ENCODE measurements around the gene CDH2. TPM values are rescaled to one million over a fixed set of nuclear protein-coding genes. Genes with fewer than 3 reads are reported as not detected.

The CDH2 gene
- total and polyA plus RNA-seq, 4 donors: 14.2 to 49.5 (median 26.4) TPM

GRCh38 chr18:28081516-28081915 lies 95.4 kb downstream of the CDH2 start:
- no peaks in the 10 kb centered on the region for H3K36me3 ChIP-seq (ENCODE audit: control insufficient read depth in 4 of 4, insufficient read depth in 3 of 4, low read depth in 1 of 4, low read length in 3 of 4)
- no peak for DNase-seq (ENCODE audit: low spot score)
- H3K9me3 ChIP-seq (ENCODE audit: control insufficient read depth in 4 of 4, low read length in 3 of 4): no peaks in the 10 kb centered on the region
- H3K9ac ChIP-seq (ENCODE audit: low read depth in 1 of 2, low read length in 2 of 2): no peak overlapping the region
- 93% methylated on average over 2 of the region's 2 CpGs for WGBS
- no peak for TF ChIP-seq RAD21 (IDR thresholded peaks at IDR 0.05)
- no peak for TF ChIP-seq NR2F2 (IDR thresholded peaks at IDR 0.05)
- TF ChIP-seq FOXA1 (IDR thresholded peaks at IDR 0.05): no peak
- no peak for TF ChIP-seq GABPA (IDR thresholded peaks at IDR 0.05 in 1 of 2, conservative IDR thresholded peaks at IDR 0.05 in 1 of 2)
- TF ChIP-seq TAF1 (conservative IDR thresholded peaks at IDR 0.05): no peak
- no peak for TF ChIP-seq EGR1 (IDR thresholded peaks at IDR 0.05; ENCODE audit: low read depth in 2 of 2)
- TF ChIP-seq ATF3 (IDR thresholded peaks at IDR 0.05): no peak
- no peak for TF ChIP-seq SP1 (IDR thresholded peaks at IDR 0.05)
- TF ChIP-seq JUND (IDR thresholded peaks at IDR 0.05): no peak
- no peak for TF ChIP-seq MAX (IDR thresholded peaks at IDR 0.05)
- no peak for TF ChIP-seq YY1 (IDR thresholded peaks at IDR 0.05)
- TF ChIP-seq REST (IDR thresholded peaks at IDR 0.05): no peak
- no peaks in the 10 kb centered on the region for H3K27me3 ChIP-seq (ENCODE audit: control insufficient read depth in 4 of 4, insufficient read depth in 4 of 4, low read length in 3 of 4)
- H3K4me1 ChIP-seq (ENCODE audit: control insufficient read depth in 4 of 4, insufficient read depth in 4 of 4, low read length in 3 of 4): peaks cover 3 to 21% (median 7%) of the 10 kb centered on the region in 4 donors
- H3K27ac ChIP-seq (ENCODE audit: low read depth in 1 of 2, low read length in 2 of 2): no peak overlapping the region
- no peak overlapping the region for H3K4me3 ChIP-seq (ENCODE audit: low read depth in 1 of 3, low read length in 3 of 3)

- H3K9ac ChIP-seq (ENCODE audit: low read depth in 1 of 2, low read length in 2 of 2): no peak overlapping the region
- no peaks in the 10 kb centered on the region for H3K36me3 ChIP-seq (ENCODE audit: control insufficient read depth in 4 of 4, insufficient read depth in 3 of 4, low read depth in 1 of 4, low read length in 3 of 4)
- H3K4me1 ChIP-seq (ENCODE audit: control insufficient read depth in 4 of 4, insufficient read depth in 4 of 4, low read length in 3 of 4): peaks cover 0 to 15% (median 3%) of the 10 kb centered on the region in 4 donors
- WGBS: 88% methylated on average over 1 of the region's 1 CpG
- no peak overlapping the region for H3K4me3 ChIP-seq (ENCODE audit: low read depth in 1 of 3, low read length in 3 of 3)
- H3K27me3 ChIP-seq (ENCODE audit: control insufficient read depth in 4 of 4, insufficient read depth in 4 of 4, low read length in 3 of 4): no peaks in the 10 kb centered on the region
- no peak overlapping the region for H3K27ac ChIP-seq (ENCODE audit: low read depth in 1 of 2, low read length in 2 of 2)
- TF ChIP-seq TAF1 (conservative IDR thresholded peaks at IDR 0.05) (no peak), REST (IDR thresholded peaks at IDR 0.05) (no peak), HNF4G (IDR thresholded peaks at IDR 0.05) (no peak), GABPA (IDR thresholded peaks at IDR 0.05 in 1 of 2, conservative IDR thresholded peaks at IDR 0.05 in 1 of 2) (no peak), NR2F2 (IDR thresholded peaks at IDR 0.05) (no peak), CTCF (IDR thresholded peaks at IDR 0.05; ENCODE audit: low read depth, low read length, missing input control) (no peak), RAD21 (IDR thresholded peaks at IDR 0.05) (no peak), RXRA (IDR thresholded peaks at IDR 0.05) (no peak), ZBTB33 (IDR thresholded peaks at IDR 0.05) (no peak), ATF3 (IDR thresholded peaks at IDR 0.05) (no peak)
- no peak for DNase-seq (ENCODE audit: low spot score)
- H3K9me3 ChIP-seq (ENCODE audit: control insufficient read depth in 4 of 4, low read length in 3 of 4): no peaks in the 10 kb centered on the region
Measured at GRCh38 chr18:28080876-28081300, 96.0 kb downstream of the CDH2 start.
